Activated CD8-positive, alpha-beta memory T cell treated with anti-CD3 and anti-CD28 coated beads, Interleukin-2, amount 50 U/mL, for 1 hour (primary cell): ENCODE results near the gene EXOSC2.

ENCODE experiments used
- DNase-seq: peaks from one replicate; pipeline ENCODE4 v3.0.0-alpha.2; 2020; ENCODE audit errors: extremely low read depth

The EXOSC2 gene

GRCh38 chr9:130693426-130694191 is at the start of gene EXOSC2:
TSS of gene EXOSC2 (plus strand) at chr9:130693780. CDS start at chr9:130693792, 12 bp downstream.
- DNase-seq = peak; percentile 94

GRCh38 chr9:130651221-130651620 is 42.4 kb upstream of the EXOSC2 start:
- DNase-seq = no peak

GRCh38 chr9:130651752-130652151 is 41.8 kb upstream of the EXOSC2 start:
- DNase-seq = no peak

GRCh38 chr9:130654879-130655278 is 38.7 kb upstream of the EXOSC2 start:
- DNase-seq = no peak

GRCh38 chr9:130658893-130659698 is 34.5 kb upstream of the EXOSC2 start:
- no peak for DNase-seq

- no peak for DNase-seq
Measured at GRCh38 chr9:130659699-130660248, 33.8 kb upstream of the EXOSC2 start.

- DNase-seq = no peak
Measured at GRCh38 chr9:130660326-130660682, 33.3 kb upstream of the EXOSC2 start.

GRCh38 chr9:130660683-130661450 is 32.7 kb upstream of the EXOSC2 start:
- DNase-seq = no peak

- no peak for DNase-seq
Measured at GRCh38 chr9:130661451-130662098, 32.0 kb upstream of the EXOSC2 start.

GRCh38 chr9:130662099-130662969 is 31.2 kb upstream of the EXOSC2 start:
- no peak for DNase-seq

- DNase-seq = no peak
Measured at GRCh38 chr9:130662970-130663257, 30.7 kb upstream of the EXOSC2 start.

GRCh38 chr9:130663258-130663976 is 30.2 kb upstream of the EXOSC2 start:
- DNase-seq = no peak

- DNase-seq = no peak
Measured at GRCh38 chr9:130663977-130664250, 29.7 kb upstream of the EXOSC2 start.

GRCh38 chr9:130664251-130665028 is 29.1 kb upstream of the EXOSC2 start, which contains the start of gene PRDM12:
TSS of gene PRDM12 (plus strand) at chr9:130664594. CDS start at chr9:130664654, 60 bp downstream.
- no peak for DNase-seq

- DNase-seq = no peak
Measured at GRCh38 chr9:130665029-130665430, 28.6 kb upstream of the EXOSC2 start.

- no peak for DNase-seq
Measured at GRCh38 chr9:130665431-130666392, 27.9 kb upstream of the EXOSC2 start.

GRCh38 chr9:130666393-130667119 is 27.0 kb upstream of the EXOSC2 start:
- DNase-seq = no peak

- DNase-seq = no peak
Measured at GRCh38 chr9:130667120-130667435, 26.5 kb upstream of the EXOSC2 start.
